Measurements from ENCODE around the gene ZCCHC14.

The ZCCHC14 gene

DNA sequence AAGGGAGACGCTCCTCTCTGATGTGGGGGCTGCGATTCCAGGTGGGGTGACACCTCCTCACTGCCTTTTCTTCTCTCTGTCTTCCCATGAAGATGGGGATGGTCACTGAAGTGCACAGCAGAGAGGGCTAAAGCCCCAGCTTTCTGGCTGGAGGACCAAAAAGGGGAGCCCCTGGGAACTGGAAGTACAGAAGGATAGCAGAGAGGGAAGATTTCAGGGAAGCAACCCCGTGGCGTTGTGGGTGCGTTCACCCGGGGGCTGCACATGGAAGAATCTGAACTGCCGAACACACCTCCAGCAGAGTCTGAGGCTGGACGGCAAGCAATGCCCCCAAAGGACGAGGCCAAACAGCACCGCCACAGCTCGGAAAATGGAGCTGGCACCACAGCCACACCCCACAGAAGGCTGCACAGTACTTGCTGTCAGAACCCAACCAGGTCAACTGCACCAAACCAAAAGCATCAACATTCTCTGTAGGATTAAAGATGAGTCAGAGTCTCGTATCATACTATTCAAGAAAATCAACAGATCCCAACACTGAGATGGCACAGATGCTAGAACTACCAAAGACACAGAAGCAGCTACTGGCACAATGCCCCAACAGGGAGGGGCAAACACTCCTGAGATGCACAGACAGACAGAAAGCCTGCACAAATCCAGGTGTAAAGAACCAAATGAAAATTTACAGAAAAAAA lies 50.8 kb downstream of the ZCCHC14 start:
- TF ChIP-seq, protein P1, sequence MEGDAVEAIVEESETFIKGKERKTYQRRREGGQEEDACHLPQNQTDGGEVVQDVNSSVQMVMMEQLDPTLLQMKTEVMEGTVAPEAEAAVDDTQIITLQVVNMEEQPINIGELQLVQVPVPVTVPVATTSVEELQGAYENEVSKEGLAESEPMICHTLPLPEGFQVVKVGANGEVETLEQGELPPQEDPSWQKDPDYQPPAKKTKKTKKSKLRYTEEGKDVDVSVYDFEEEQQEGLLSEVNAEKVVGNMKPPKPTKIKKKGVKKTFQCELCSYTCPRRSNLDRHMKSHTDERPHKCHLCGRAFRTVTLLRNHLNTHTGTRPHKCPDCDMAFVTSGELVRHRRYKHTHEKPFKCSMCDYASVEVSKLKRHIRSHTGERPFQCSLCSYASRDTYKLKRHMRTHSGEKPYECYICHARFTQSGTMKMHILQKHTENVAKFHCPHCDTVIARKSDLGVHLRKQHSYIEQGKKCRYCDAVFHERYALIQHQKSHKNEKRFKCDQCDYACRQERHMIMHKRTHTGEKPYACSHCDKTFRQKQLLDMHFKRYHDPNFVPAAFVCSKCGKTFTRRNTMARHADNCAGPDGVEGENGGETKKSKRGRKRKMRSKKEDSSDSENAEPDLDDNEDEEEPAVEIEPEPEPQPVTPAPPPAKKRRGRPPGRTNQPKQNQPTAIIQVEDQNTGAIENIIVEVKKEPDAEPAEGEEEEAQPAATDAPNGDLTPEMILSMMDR (IDR thresholded peaks at IDR 0.05; ENCODE audit: low read depth, low read length, missing control alignments), result no peak
- in situ Hi-C loops (cut with HindIII; ENCODE audit: low sequenced_read_pairs), result no loop called here
- H3K4me3 ChIP-seq (ENCODE audit: low read depth, low read length), result no peak overlapping the region
- no peak for DNase-seq (ENCODE audit: low read depth)

DNA sequence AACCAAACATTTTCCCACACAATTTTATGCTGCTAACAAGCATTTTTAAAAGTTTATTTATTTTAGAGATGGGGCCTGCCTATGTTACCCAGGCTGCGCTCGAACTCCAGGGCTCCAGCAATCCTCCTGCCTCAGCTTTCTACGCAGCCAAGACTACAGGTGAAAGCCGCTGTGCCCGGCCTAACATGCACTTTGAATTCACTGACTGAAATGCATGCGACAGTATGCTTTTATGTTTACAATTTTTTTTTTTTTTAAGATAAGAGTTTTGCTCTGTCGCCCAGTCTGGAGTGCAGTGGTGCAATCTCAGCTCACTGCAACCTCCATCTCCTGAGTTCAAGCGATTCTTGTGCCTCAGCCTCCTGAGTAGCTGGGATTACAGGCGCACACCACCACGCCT lies 52.9 kb downstream of the ZCCHC14 start:
- TF ChIP-seq, protein P1 (IDR thresholded peaks at IDR 0.05; ENCODE audit: low read depth, low read length, missing control alignments), result no peak
- no peak overlapping the region for H3K4me3 ChIP-seq (ENCODE audit: low read depth, low read length)
- in situ Hi-C loops (cut with HindIII; ENCODE audit: low sequenced_read_pairs), result no loop called here
- no peak for DNase-seq (ENCODE audit: low read depth)

DNA sequence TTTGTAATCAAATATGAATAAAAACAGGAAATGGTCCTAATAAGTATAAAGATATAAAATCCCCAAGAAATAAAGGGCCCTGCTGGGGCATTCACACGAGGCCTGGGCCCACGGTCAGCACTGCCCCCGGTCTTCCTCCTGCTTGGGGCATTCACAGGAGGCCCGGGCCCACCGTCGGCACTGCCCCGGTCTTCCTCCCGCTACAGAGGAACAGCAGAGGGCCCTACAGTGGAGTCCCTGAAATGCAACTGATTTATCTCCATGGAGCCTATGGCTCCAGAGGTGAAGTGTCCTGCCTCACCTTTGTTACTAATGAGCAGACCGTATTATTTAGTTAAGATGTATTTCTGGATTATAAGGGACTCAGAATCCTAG lies 54.2 kb downstream of the ZCCHC14 start:
- no peak overlapping the region for H3K4me3 ChIP-seq (ENCODE audit: low read depth, low read length)
- TF ChIP-seq, protein P1 (IDR thresholded peaks at IDR 0.05; ENCODE audit: low read depth, low read length, missing control alignments), result no peak
- in situ Hi-C loops (cut with HindIII; ENCODE audit: low sequenced_read_pairs), result no loop called here
- DNase-seq (ENCODE audit: low read depth), result no peak

DNA sequence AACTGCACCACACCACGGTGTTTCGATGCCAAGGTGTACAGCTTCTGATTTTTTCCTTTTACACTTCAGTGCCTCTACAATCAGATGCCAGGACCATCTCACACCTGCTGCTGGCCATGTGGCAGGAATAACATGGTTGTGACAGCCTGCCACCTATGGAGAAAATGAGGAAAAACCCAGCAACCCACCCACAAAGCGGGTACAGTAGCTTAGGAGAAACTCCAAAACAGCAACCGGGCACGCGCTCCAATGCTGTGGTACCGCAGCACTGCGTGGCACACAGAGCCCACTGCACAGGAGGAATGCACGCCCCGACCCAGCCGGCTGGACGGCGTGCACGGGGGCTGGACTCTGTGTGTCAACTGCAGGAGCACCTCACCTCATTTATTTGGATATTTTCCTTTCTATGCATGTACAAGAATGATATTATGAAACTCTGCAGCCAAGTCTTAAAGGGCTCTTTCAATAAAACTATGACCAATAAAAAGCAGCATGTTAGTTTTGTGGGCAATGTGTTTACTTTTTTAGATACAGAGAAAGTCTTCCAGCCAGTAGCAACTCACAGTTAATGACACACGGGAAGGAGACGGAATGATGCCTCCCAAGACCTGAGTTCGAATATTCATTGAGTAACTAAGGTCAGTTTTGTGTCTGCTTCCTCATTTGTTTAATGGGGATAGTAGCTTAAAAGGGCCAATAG lies 54.8 kb downstream of the ZCCHC14 start:
- no peak overlapping the region for H3K4me3 ChIP-seq (ENCODE audit: low read depth, low read length)
- DNase-seq (ENCODE audit: low read depth), result no peak
- in situ Hi-C loops (cut with HindIII; ENCODE audit: low sequenced_read_pairs), result no loop called here
- TF ChIP-seq, protein P1 (IDR thresholded peaks at IDR 0.05; ENCODE audit: low read depth, low read length, missing control alignments), result no peak

DNA sequence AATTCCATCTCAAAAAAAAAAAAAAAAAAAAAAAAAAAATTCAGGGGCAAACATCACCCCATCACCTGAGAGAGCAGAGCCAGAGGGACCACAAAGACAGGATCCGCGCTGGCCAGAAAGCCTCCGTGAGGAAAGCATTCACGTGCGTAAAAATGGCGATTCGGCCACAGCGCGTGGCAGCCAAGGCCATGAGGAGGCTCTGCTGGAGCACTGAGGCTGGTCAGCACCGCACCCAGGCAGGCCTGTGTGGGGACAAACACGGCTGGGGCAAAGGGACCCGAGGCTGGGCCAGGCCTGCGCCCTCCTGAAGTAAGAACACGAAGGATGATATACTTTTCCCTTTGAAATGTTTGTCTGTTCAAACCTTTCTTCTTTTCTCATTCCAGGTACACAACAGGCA lies 55.5 kb downstream of the ZCCHC14 start:
- no peak overlapping the region for H3K4me3 ChIP-seq (ENCODE audit: low read depth, low read length)
- TF ChIP-seq, protein P1 (IDR thresholded peaks at IDR 0.05; ENCODE audit: low read depth, low read length, missing control alignments), result no peak
- DNase-seq (ENCODE audit: low read depth), result no peak
- in situ Hi-C loops (cut with HindIII; ENCODE audit: low sequenced_read_pairs), result no loop called here

DNA sequence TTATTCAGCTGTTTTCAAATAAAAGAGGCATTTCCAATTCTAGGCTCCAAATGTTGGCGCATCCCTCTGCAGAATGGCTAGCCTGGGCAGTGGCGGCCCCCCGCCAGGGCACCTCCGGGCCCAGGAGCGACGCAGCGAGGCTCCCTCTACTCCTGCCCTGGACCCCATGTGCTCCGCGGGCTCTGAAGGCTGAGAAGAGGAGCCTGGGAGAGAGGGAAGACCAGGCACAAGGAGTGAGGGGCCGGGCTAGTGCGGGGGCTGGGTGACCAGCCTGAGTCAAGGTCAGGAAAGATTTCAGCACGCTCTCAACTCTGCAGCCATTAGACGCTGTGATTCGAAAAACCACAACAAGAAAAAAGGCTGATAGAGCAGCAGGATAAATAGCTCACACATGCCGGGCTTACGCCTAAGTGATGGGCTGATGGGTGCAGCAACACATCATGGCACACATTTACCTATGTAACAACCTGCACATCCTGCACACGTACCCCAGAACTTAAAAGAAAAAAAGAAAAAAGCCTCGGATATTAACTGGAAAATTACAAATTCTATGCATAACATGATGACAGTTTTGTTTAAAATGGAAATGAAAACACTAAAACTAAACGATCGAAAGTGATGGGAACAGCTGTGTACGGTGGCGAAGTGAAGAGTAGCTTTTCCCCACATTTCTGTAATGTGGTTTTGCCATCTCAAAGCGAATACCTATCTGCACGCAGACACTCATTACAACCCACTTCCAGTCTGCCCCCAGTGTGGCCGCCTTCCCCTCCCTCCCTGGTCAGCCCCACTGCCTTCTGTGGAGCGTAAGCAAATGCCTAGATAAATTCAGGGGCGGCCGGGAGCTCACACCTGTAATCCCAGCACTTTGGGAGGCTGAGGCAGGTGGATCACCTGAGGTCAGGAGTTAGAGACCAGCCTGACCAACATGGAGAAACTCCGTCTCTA lies 56.3 kb downstream of the ZCCHC14 start:
- no peak overlapping the region for H3K4me3 ChIP-seq (ENCODE audit: low read depth, low read length)
- in situ Hi-C loops (cut with HindIII; ENCODE audit: low sequenced_read_pairs), result no loop called here
- DNase-seq (ENCODE audit: low read depth), result peak; percentile 18
- TF ChIP-seq, protein P1 (IDR thresholded peaks at IDR 0.05; ENCODE audit: low read depth, low read length, missing control alignments), result no peak
